ENCODE data around the gene APP. TPM values are rescaled to one million over a fixed set of nuclear protein-coding genes. Genes with fewer than 3 reads are reported as not detected.

The APP gene
- total RNA-seq, 1 donor from 2014 or later: 358 TPM

DNA sequence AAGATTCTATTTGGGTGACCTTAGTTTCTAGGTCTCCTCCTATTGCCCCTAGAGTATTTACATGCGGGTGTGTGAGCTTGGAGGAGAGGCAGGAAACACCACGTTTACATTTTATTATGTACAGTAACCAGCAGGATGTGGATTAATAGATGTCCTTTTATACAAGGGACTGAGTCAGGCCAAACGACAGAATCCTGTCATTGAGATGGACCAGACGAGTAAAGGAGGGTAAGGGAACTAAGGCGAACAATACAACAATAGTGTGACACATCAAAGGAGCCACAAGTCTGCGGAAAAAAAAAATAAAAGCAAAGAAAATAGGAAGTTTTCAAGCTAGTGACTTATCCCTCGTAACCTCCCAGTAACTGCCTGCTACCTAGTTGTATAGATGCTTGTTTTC is 284.7 kb downstream of the APP start:
- Histone ChIP-seq H3K4me3 (no peak overlapping the region), H3K36me3 (peaks cover 36% of the 10 kb centered on the region), H3K27me3 (ENCODE audit: low read depth) (no peaks in the 10 kb centered on the region), H3K9me3 (no peaks in the 10 kb centered on the region), H3K27ac (no peak overlapping the region), H3K4me1 (peaks cover 15% of the 10 kb centered on the region)
- ATAC-seq (no peak), DNase-seq (no peak)
- intact Hi-C loops (cut with DNase I): no loop called here
- TF ChIP-seq, protein P1, sequence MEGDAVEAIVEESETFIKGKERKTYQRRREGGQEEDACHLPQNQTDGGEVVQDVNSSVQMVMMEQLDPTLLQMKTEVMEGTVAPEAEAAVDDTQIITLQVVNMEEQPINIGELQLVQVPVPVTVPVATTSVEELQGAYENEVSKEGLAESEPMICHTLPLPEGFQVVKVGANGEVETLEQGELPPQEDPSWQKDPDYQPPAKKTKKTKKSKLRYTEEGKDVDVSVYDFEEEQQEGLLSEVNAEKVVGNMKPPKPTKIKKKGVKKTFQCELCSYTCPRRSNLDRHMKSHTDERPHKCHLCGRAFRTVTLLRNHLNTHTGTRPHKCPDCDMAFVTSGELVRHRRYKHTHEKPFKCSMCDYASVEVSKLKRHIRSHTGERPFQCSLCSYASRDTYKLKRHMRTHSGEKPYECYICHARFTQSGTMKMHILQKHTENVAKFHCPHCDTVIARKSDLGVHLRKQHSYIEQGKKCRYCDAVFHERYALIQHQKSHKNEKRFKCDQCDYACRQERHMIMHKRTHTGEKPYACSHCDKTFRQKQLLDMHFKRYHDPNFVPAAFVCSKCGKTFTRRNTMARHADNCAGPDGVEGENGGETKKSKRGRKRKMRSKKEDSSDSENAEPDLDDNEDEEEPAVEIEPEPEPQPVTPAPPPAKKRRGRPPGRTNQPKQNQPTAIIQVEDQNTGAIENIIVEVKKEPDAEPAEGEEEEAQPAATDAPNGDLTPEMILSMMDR (IDR thresholded peaks at IDR 0.05): no peak

GRCh38 chr21:25885405-25885804 is 285.2 kb downstream of the APP start:
- TF ChIP-seq, protein P1 (IDR thresholded peaks at IDR 0.05): no peak
- Histone ChIP-seq H3K4me3 (no peak overlapping the region), H3K27ac (no peak overlapping the region), H3K36me3 (peaks cover 38% of the 10 kb centered on the region), H3K4me1 (peaks cover 15% of the 10 kb centered on the region), H3K9me3 (no peaks in the 10 kb centered on the region), H3K27me3 (ENCODE audit: low read depth) (no peaks in the 10 kb centered on the region)
- DNase-seq (no peak), ATAC-seq (no peak)
- intact Hi-C loops (cut with DNase I): no loop called here

GRCh38 chr21:25884311-25884710 is 286.3 kb downstream of the APP start:
- H3K27me3 ChIP-seq (ENCODE audit: low read depth): no peaks in the 10 kb centered on the region
- H3K4me3 ChIP-seq: no peak overlapping the region
- H3K9me3 ChIP-seq: no peaks in the 10 kb centered on the region
- ATAC-seq (no peak), DNase-seq (no peak)
- TF ChIP-seq, protein P1 (IDR thresholded peaks at IDR 0.05): no peak
- H3K4me1 ChIP-seq: peaks cover 15% of the 10 kb centered on the region
- H3K36me3 ChIP-seq: peaks cover 40% of the 10 kb centered on the region
- intact Hi-C loops (cut with DNase I): no loop called here
- no peak overlapping the region for H3K27ac ChIP-seq

DNA sequence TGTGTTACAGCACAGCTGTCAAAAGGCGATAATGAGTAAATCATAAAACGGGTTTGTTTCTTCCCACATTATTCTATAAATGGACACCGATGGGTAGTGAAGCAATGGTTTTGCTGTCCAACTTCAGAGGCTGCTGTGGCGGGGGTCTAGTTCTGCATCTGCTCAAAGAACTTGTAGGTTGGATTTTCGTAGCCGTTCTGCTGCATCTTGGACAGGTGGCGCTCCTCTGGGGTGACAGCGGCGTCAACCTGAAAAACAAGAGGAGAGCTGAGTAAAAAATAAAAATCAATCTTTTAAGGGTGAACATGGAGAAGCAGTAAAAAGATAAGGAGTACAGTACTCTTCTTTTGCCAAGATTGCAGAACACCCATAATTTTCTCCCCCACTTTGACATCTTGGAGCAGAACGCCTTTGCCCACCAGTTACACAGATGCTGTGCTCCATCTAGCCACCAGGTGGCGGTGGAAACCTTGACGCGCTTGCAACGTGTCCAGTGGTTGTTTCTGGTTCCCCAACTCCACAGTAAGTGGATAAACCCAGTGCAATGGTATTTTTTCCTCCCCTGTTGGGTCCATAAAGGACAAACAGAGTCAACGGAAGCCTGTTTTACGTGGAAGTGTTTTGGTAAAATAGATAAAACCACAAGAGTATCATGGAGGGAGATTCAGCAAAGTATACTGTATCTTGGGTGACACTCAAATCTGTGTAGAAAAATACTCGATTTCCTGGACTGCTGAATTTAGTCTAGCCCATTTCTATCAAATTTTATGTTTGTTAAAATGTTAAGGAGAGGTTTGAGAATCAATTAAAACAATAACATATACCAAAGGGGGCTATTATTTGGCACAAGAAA is 288.8 kb downstream of the APP start:
- Histone ChIP-seq H3K4me3 (no peak overlapping the region), H3K27ac (no peak overlapping the region), H3K4me1 (peaks cover 7% of the 10 kb centered on the region), H3K27me3 (ENCODE audit: low read depth) (no peaks in the 10 kb centered on the region), H3K9me3 (no peaks in the 10 kb centered on the region), H3K36me3 (peaks cover 24% of the 10 kb centered on the region)
- DNase-seq (peak; percentile 74), ATAC-seq (peak; percentile 85 to 87)
- intact Hi-C loops (cut with DNase I): no loop called here
- TF ChIP-seq, protein P1 (IDR thresholded peaks at IDR 0.05): peak; percentile 95

- TF ChIP-seq, protein P1 (IDR thresholded peaks at IDR 0.05): no peak
- H3K27ac ChIP-seq: no peak overlapping the region
- no peak overlapping the region for H3K4me3 ChIP-seq
- H3K27me3 ChIP-seq (ENCODE audit: low read depth): no peaks in the 10 kb centered on the region
- intact Hi-C loops (cut with DNase I): no loop called here
- DNase-seq (no peak), ATAC-seq (no peak)
- peaks cover 16% of the 10 kb centered on the region for H3K36me3 ChIP-seq
- no peaks in the 10 kb centered on the region for H3K9me3 ChIP-seq
- no peaks in the 10 kb centered on the region for H3K4me1 ChIP-seq
Measured at GRCh38 chr21:25879203-25879602, 291.4 kb downstream of the APP start.
